Nucleus accumbens (tissue), 56 donors: Measurements from ENCODE around the gene SERPINB8.
A peak's percentile ranks its signal among the peaks of the same experiment; 100 is the strongest.

Experiments
- DNase-seq, 56 donors: peaks; one replicate each; lab custom pipeline; 2025; lab: John Stamatoyannopoulos, UW

SERPINB8 gene

GRCh38 chr18:63963615-63964256 is 6.1 kb upstream of the SERPINB8 start:
- peak in 17 of 56 donors; percentile 2 to 50 (median 15) for DNase-seq

- DNase-seq: no peak
Observed at GRCh38 chr18:63964908-63965307, 5.0 kb upstream of the SERPINB8 start.

GRCh38 chr18:63965716-63966330 is 4.1 kb upstream of the SERPINB8 start:
- DNase-seq: no peak

GRCh38 chr18:63970809-63971205 is 926 bp downstream of the SERPINB8 start:
- peak in 21 of 56 donors; percentile 22 to 75 (median 53) for DNase-seq

- DNase-seq: peak in 4 of 56 donors; percentile 3 to 38 (median 28)
Observed at GRCh38 chr18:63971320-63972001, 1.6 kb downstream of the SERPINB8 start.

GRCh38 chr18:63972002-63972376 is 2.1 kb downstream of the SERPINB8 start:
- no peak for DNase-seq

- DNase-seq: peak in 4 of 56 donors; percentile 3 to 13 (median 8)
Observed at GRCh38 chr18:63974991-63975390, 5.1 kb downstream of the SERPINB8 start.

- no peak for DNase-seq
Observed at GRCh38 chr18:63975628-63976027, 5.7 kb downstream of the SERPINB8 start.

- no peak for DNase-seq
Observed at GRCh38 chr18:63977040-63977439, 7.2 kb downstream of the SERPINB8 start.

- DNase-seq: peak in 30 of 56 donors; percentile 5 to 64 (median 22)
Observed at GRCh38 chr18:63979409-63979920, 9.6 kb downstream of the SERPINB8 start.

- DNase-seq: no peak
Observed at GRCh38 chr18:63980027-63980426, 10.1 kb downstream of the SERPINB8 start.

- DNase-seq: no peak
Observed at GRCh38 chr18:63980896-63981460, 11.1 kb downstream of the SERPINB8 start.

- DNase-seq: no peak
Observed at GRCh38 chr18:63981719-63982118, 11.8 kb downstream of the SERPINB8 start.

- no peak for DNase-seq
Observed at GRCh38 chr18:63982361-63982760, 12.5 kb downstream of the SERPINB8 start.

GRCh38 chr18:63986885-63987284 is 17.0 kb downstream of the SERPINB8 start:
- no peak for DNase-seq

- DNase-seq: no peak
Observed at GRCh38 chr18:63987743-63988142, 17.9 kb downstream of the SERPINB8 start.

- no peak for DNase-seq
Observed at GRCh38 chr18:63992751-63993150, 22.9 kb downstream of the SERPINB8 start.

GRCh38 chr18:63994783-63995399 is 25.0 kb downstream of the SERPINB8 start:
- DNase-seq: peak in 34 of 56 donors; percentile 2 to 72 (median 16)

- DNase-seq: no peak
Observed at GRCh38 chr18:63997041-63997440, 27.2 kb downstream of the SERPINB8 start.

GRCh38 chr18:63997606-63998005 is 27.7 kb downstream of the SERPINB8 start:
- DNase-seq: no peak

GRCh38 chr18:63999871-64000270 is 30.0 kb downstream of the SERPINB8 start:
- DNase-seq: no peak
